GM12801 (cell line): ENCODE measurements around the gene CSF1R.

Experiments
- TF ChIP-seq, protein P1 (sequence below): IDR thresholded peaks from one replicate; pipeline ENCODE4 v1.5.1; 2011; ENCODE audit warnings: control low read depth; ENCODE audit not compliant: insufficient read length; ENCODE audit errors: extremely low read depth

Gene CSF1R

DNA sequence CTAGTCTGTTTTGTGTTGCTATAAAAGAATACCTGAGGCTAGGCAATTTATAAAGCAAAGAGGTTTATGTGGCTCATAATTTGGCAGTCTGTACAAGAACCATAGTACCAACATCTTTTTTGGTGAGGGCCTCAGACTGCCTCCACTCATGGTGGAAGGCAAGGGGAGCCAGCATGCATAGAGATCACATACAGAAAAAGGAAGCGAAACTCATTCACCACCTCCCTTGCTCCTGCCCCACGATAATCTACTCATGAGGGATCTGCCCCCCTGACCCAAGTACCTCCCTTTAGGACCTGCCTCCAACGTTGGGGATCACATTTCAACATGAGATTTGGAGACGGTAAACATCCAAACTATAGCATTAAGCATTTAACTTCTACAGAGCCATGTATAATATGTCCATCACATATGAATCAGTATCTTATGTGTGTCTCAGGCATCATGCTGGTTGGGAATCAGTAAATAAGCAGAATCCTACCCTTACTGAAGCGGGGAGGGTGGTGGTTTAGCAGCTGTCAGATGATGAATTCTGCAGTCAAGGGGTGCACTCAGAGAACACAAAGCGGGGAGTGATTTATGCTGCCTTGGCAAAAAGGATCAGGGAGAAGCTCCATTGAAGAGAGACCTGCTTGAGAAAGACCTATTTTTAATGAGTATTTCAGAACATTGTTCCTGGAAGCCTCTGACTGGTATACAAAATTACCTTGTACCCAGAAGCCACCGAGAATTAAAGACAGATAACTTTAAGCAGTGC is 51.0 kb downstream of the CSF1R start:
- TF ChIP-seq, protein P1, sequence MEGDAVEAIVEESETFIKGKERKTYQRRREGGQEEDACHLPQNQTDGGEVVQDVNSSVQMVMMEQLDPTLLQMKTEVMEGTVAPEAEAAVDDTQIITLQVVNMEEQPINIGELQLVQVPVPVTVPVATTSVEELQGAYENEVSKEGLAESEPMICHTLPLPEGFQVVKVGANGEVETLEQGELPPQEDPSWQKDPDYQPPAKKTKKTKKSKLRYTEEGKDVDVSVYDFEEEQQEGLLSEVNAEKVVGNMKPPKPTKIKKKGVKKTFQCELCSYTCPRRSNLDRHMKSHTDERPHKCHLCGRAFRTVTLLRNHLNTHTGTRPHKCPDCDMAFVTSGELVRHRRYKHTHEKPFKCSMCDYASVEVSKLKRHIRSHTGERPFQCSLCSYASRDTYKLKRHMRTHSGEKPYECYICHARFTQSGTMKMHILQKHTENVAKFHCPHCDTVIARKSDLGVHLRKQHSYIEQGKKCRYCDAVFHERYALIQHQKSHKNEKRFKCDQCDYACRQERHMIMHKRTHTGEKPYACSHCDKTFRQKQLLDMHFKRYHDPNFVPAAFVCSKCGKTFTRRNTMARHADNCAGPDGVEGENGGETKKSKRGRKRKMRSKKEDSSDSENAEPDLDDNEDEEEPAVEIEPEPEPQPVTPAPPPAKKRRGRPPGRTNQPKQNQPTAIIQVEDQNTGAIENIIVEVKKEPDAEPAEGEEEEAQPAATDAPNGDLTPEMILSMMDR = no peak

DNA sequence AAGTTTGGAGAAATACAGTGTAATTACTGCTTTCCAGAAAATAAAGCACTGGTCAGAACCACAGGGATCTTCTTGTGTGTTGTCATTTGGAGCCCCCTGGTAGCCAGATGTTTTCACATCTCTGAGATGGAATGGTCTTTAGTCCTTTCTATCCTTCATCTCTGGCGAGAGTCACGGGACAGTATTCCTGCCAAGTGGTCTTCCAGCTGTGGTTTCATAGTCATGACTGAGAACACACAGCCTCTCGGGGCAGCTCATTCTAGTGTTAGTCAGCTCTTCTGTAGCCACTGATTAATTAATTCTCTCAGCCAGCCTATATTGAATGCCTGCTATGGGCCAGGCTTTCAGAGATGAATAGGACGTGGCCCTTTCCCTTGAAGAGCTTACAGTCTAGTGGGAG is 51.7 kb downstream of the CSF1R start:
- TF ChIP-seq, protein P1 = no peak

DNA sequence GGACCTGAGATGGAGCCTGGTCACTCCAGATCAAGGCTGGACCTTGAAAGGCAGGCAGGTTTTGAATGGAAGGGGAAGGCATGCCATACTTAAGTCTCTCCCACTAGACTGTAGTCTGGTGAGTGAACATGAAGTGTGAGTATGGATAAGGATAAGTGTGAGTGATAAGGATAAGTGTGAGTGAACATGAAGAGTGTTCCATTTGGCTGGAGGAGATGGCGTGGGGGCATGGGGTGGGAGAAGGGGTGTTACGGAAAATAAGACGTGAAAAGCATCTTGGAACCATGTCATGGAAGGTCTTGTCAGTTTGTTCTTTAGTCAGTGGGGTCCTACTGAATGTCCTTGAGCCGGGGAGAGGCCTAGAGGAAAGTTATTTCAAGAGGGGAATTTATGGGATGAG is 53.0 kb downstream of the CSF1R start:
- TF ChIP-seq, protein P1 = no peak

DNA sequence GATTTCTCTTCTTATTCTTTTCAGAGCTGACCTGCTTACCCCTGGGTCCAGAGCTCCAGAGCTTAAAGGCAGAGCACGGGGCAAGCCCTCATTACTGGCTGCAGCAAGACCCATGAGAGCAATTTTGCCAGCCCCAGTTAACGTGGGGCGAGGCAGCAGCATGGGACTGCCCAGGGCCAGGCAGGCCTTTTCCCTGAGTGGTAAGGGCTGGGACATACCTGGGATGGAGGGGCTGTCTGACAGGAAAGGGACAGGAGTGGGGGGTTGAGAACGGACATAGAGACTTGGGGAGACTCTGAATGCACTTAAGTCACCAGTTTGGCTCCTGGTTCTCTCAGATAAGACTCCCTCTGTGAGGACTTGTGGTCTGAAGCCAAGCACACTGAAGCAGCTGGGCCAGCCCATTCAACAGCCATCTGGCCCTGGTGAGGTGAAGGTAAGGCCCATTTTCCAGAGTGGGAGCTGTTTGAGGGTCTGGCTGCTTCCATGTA is 59.6 kb downstream of the CSF1R start:
- TF ChIP-seq, protein P1 = no peak

DNA sequence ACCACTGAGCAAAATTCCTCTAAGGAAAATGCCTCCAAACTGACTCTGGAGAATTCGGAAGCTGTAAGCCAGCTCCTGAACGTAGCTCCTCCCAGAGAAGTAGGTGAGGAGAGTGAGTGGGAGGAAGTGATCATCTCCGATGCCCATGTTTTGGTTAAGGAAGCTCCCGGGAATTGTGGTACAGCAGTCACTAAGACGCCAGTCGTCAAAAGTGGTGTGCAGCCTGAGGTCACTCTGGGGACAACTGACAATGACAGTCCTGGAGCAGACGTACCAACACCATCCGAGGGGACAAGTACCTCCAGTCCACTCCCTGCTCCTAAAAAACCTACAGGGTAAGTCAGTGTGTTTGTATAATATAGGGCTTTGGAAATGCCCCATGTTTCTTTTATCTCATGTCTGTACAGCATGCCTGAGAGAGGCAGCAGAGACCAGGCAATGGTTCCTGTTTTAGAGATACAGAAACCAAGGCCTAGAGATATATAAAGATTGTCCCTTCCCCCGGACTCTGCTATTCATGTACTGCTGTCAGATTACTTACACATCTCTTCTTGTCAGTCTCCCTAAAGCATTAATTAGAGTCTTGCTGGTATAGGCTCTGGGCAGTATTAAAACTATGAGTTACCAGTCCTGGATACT is 61.9 kb downstream of the CSF1R start:
- TF ChIP-seq, protein P1 = no peak

DNA sequence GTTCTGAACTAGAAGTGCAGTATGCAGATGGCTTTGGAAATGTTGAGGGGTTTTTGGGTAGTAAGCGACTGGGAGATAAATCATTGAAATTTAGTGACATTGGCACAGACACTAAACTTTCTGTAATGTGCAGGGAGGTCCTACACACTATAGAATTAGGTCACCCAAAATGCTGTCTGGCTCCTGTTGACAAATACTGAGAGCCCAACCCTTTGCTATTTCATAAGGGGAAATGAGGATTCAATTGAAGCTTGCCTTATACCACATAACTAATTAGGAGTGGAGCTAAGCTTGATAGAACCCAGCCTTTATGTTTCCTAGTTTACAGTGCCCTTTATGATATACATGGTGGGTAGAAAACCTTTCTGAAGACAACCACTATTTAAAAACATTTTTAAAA is 63.2 kb downstream of the CSF1R start:
- TF ChIP-seq, protein P1 = no peak

DNA sequence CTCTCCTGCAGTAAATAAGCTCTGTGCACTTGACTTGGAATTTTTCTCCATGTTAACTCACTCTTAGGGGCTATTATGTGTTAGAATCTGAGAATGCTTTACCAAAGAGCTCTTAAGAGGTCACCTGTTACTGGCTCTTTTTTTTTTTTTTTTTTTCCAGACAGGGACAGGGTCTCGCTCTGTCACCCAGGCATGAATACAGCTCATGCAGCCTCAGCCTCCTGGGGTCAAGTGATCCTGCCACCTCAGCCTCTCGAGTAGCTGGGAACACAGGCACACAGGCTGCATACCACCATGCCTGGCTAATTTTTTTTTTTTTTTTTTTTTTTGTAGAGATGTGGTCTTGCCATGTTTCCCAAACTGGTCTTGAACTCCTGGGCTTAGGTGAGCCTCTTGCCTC is 63.7 kb downstream of the CSF1R start:
- TF ChIP-seq, protein P1 = no peak
